ENCODE data around the gene JADE1.

Gene JADE1

DNA sequence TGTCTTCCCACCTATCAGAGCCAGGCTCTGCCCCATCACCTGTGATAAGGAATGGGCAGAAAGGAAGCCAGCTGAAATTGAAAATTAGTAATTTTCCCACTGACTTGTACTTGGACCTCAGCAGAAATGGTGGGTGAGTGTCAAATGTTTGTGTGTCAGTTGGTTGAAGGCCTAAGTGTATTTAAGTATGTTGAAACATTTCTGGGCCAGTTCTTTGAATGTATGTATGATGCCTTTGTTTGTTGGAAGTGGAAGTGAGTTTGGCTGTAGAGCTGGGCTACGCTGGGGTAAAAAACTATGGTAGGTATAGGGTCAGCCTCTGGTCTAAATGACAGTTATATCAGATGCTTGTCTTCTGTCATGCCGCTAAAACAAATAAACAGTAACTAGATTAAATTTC, 27.7 kb downstream of the JADE1 start:
- TF ChIP-seq, protein P1, sequence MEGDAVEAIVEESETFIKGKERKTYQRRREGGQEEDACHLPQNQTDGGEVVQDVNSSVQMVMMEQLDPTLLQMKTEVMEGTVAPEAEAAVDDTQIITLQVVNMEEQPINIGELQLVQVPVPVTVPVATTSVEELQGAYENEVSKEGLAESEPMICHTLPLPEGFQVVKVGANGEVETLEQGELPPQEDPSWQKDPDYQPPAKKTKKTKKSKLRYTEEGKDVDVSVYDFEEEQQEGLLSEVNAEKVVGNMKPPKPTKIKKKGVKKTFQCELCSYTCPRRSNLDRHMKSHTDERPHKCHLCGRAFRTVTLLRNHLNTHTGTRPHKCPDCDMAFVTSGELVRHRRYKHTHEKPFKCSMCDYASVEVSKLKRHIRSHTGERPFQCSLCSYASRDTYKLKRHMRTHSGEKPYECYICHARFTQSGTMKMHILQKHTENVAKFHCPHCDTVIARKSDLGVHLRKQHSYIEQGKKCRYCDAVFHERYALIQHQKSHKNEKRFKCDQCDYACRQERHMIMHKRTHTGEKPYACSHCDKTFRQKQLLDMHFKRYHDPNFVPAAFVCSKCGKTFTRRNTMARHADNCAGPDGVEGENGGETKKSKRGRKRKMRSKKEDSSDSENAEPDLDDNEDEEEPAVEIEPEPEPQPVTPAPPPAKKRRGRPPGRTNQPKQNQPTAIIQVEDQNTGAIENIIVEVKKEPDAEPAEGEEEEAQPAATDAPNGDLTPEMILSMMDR (IDR thresholded peaks at IDR 0.05; ENCODE audit: insufficient read depth, low read length) = no peak
- TF ChIP-seq GABPA (IDR thresholded peaks at IDR 0.05; ENCODE audit: low read depth) (no peak), SPI1 (IDR thresholded peaks at IDR 0.05; ENCODE audit: borderline replicate concordance, low read depth) (no peak), POLR2AphosphoS5 (IDR thresholded peaks at IDR 0.05; ENCODE audit: low read depth) (no peak), REST (IDR thresholded peaks at IDR 0.05; ENCODE audit: insufficient replicate concordance, low read depth) (no peak)
- Histone ChIP-seq H3K4me3 (replicated peaks; ENCODE audit: insufficient read depth, low read length) (no peak overlapping the region), H3K27me3 (ENCODE audit: insufficient read depth, poor library complexity, severe bottlenecking) (no peaks in the 10 kb centered on the region), H3K27ac (replicated peaks) (no peak overlapping the region)
- DNase-seq (ENCODE audit: low read depth in 1 of 2, low spot score in 1 of 2) = no peak

DNA sequence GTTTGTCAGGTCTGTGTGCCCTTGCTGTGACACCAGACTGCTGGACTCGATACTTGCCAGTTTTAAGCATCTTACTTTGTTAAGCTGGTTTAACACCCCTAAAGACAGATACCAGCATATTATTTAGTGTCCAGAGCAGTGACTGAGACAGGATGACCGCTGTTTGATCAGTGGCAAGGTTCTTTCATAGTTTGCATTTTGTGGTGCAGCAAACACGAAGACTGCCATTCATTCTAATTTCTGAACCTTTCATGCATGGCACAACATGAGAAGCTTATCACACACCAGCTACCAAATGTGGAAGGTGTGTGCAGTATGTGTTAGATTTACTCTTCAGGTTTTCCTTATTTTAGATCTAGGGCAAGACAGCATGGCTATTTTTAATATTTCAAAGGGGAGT, 28.2 kb downstream of the JADE1 start:
- Histone ChIP-seq H3K4me3 (replicated peaks; ENCODE audit: insufficient read depth, low read length) (no peak overlapping the region), H3K27ac (replicated peaks) (no peak overlapping the region), H3K27me3 (ENCODE audit: insufficient read depth, poor library complexity, severe bottlenecking) (no peaks in the 10 kb centered on the region)
- TF ChIP-seq SPI1 (IDR thresholded peaks at IDR 0.05; ENCODE audit: borderline replicate concordance, low read depth) = no peak
- no peak for TF ChIP-seq POLR2AphosphoS5 (IDR thresholded peaks at IDR 0.05; ENCODE audit: low read depth)
- TF ChIP-seq GABPA (IDR thresholded peaks at IDR 0.05; ENCODE audit: low read depth) = no peak
- TF ChIP-seq, protein P1 (IDR thresholded peaks at IDR 0.05; ENCODE audit: insufficient read depth, low read length) = no peak
- no peak for TF ChIP-seq REST (IDR thresholded peaks at IDR 0.05; ENCODE audit: insufficient replicate concordance, low read depth)
- no peak for DNase-seq (ENCODE audit: low read depth in 1 of 2, low spot score in 1 of 2)

DNA sequence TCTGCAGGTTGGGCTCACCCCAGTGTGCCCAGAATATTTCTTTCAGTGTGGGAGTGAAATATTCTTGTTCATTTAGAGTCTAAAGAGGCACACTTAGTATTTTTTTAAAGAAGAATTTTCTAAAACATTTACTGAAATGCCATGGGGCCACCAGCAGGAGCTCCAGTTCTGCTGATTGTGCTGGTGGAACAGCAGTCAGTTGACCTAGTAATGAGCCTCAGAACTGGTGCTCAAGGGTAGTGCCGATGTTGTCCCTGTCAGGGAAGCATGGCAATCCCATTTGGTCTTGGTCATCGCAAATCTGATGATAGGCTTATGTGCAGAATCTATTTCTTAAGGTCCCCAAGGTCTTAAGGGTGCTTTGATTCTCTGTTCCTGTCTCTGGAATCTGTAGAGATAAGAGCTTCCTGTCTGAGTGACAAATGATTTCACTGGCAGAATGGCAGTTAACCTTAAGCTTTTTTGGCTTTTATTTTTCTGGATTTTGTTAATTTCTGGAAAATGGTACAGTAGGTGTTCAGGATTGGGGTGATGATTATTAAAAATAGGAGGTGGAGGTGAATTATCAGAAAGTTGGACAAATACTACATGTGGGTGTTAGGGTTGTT, 31.3 kb downstream of the JADE1 start:
- Histone ChIP-seq H3K27me3 (ENCODE audit: insufficient read depth, poor library complexity, severe bottlenecking) (no peaks in the 10 kb centered on the region), H3K4me3 (replicated peaks; ENCODE audit: insufficient read depth, low read length) (no peak overlapping the region), H3K27ac (replicated peaks) (no peak overlapping the region)
- DNase-seq (ENCODE audit: low read depth in 1 of 2, low spot score in 1 of 2) = no peak
- TF ChIP-seq REST (IDR thresholded peaks at IDR 0.05; ENCODE audit: insufficient replicate concordance, low read depth) = no peak

Measured in HL-60 (cell line).